Measurements from ENCODE around the gene NTN1.

DNA sequence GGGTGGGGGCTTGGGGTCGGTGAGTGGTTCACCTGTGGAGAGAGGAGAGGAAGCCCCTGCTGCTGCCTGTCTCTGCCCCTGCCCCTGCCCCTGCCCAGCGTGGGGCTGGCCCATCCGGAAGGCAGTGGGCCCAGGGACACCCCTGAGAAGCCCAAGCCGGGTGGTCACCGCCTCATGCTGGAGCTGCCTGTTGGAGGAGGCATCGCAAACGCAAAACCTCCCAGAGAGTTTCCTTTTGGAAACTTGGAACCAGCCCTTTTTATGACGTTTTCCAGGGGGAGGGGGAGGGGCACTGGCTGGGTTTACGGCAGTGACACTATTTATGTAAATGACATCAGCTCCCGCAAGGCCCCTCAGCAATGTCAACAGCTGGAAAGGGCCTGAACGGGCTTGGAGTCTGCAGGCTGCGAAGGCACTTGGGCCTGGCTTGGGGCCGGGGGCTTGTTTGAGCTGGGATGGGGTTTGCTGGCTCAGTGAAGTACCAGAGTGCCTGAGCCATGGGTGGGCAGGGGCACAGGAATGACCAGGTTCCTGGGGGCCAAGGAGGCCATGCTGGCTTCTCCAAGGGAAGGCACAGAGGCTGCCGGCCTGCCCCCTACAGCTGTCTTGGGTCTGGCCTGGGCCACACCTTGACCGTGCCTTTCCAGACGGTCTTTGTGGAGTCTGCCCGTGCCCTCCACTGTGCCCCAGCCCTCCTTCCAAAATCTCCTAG is 219.5 kb downstream of the NTN1 start:
- TF ChIP-seq CTCF (IDR thresholded peaks at IDR 0.05; ENCODE audit: insufficient read depth, low read length, poor library complexity, severe bottlenecking) (no peak), EZH2phosphoT487 (conservative IDR thresholded peaks at IDR 0.05; ENCODE audit: low read length) (no peak)

Measured in SU-DHL-6 (cell line).